Activated gamma-delta T cell (primary cell): ENCODE data around the gene RYR2.
"Not testable (repeated sequence)": the region's sequence is repeated elsewhere in the genome, so short reads cannot be mapped to it uniquely, and the experiment has no call there.

ENCODE experiments used
- DNase-seq: peaks from one replicate; lab custom pipeline; 2025; lab: John Stamatoyannopoulos, UW

Gene RYR2

GRCh38 chr1:237141502-237141901 lies 99.5 kb downstream of the RYR2 start:
- DNase-seq = no peak

- DNase-seq = no peak
Observed at GRCh38 chr1:237145379-237146135, 103.6 kb downstream of the RYR2 start.

GRCh38 chr1:237146241-237146640 lies 104.3 kb downstream of the RYR2 start:
- DNase-seq = no peak

- DNase-seq = no peak
Observed at GRCh38 chr1:237149857-237150256, 107.9 kb downstream of the RYR2 start.

GRCh38 chr1:237151979-237152378 lies 110.0 kb downstream of the RYR2 start:
- DNase-seq = not testable (repeated sequence)

GRCh38 chr1:237152506-237153335 lies 110.7 kb downstream of the RYR2 start:
- no peak for DNase-seq

- no peak for DNase-seq
Observed at GRCh38 chr1:237154157-237154556, 112.2 kb downstream of the RYR2 start.

GRCh38 chr1:237164406-237165352 lies 122.7 kb downstream of the RYR2 start:
- no peak for DNase-seq

GRCh38 chr1:237166086-237166485 lies 124.1 kb downstream of the RYR2 start:
- no peak for DNase-seq

GRCh38 chr1:237166593-237167101 lies 124.7 kb downstream of the RYR2 start:
- no peak for DNase-seq

GRCh38 chr1:237170149-237170548 lies 128.2 kb downstream of the RYR2 start:
- no peak for DNase-seq

GRCh38 chr1:237171454-237172117 lies 129.6 kb downstream of the RYR2 start:
- no peak for DNase-seq

GRCh38 chr1:237172118-237172485 lies 130.1 kb downstream of the RYR2 start:
- no peak for DNase-seq

- DNase-seq = no peak
Observed at GRCh38 chr1:237179503-237179902, 137.5 kb downstream of the RYR2 start.

GRCh38 chr1:237180256-237180655 lies 138.3 kb downstream of the RYR2 start:
- no peak for DNase-seq

- no peak for DNase-seq
Observed at GRCh38 chr1:237181743-237182317, 139.8 kb downstream of the RYR2 start.

- DNase-seq = no peak
Observed at GRCh38 chr1:237183963-237184540, 142.1 kb downstream of the RYR2 start.

- DNase-seq = no peak
Observed at GRCh38 chr1:237186675-237187074, 144.7 kb downstream of the RYR2 start.

- DNase-seq = no peak
Observed at GRCh38 chr1:237187842-237188241, 145.9 kb downstream of the RYR2 start.

GRCh38 chr1:237191403-237191802 lies 149.4 kb downstream of the RYR2 start:
- no peak for DNase-seq
